HEK293 (cell line): ENCODE data around the gene GRK5.

ENCODE experiments used
- GLI2 ChIP-seq: fragments of 450-650 bp; formaldehyde crosslinking; IDR thresholded peaks from 2 replicates; pipeline ENCODE4; 2017; ENCODE audit warnings: missing biosample characterization, missing genetic modification characterization, low read depth, borderline replicate concordance
- KLF16 ChIP-seq: fragments of 450-650 bp; formaldehyde crosslinking; IDR thresholded peaks from 2 replicates; pipeline ENCODE4 v1.5.1; 2017; ENCODE audit warnings: missing biosample characterization, missing genetic modification characterization
- REST ChIP-seq: fragments of 450-650 bp; formaldehyde crosslinking; IDR thresholded peaks from 2 replicates; pipeline ENCODE4 v1.5.1; 2016; ENCODE audit warnings: missing biosample characterization, missing genetic modification characterization
- ZNF174 ChIP-seq: fragments of 450-650 bp; formaldehyde crosslinking; IDR thresholded peaks from 2 replicates; pipeline ENCODE4 v1.5.0; 2017; ENCODE audit warnings: missing biosample characterization, mild to moderate bottlenecking, missing genetic modification characterization
- ZNF324 ChIP-seq: fragments of 450-650 bp; formaldehyde crosslinking; IDR thresholded peaks from 2 replicates; pipeline ENCODE4 v1.5.1; 2016; ENCODE audit warnings: missing biosample characterization, missing genetic modification characterization
- ZNF558 ChIP-seq: fragments of 450-650 bp; formaldehyde crosslinking; IDR thresholded peaks from 2 replicates; pipeline ENCODE4 v1.5.1; 2016; ENCODE audit warnings: missing biosample characterization, missing genetic modification characterization
- ZSCAN16 ChIP-seq: fragments of 450-650 bp; formaldehyde crosslinking; IDR thresholded peaks from 2 replicates; pipeline ENCODE4 v1.5.1; 2016; ENCODE audit warnings: missing biosample characterization, missing genetic modification characterization
- TF ChIP-seq, protein P1 (sequence below): fragments of 450-650 bp; formaldehyde crosslinking; IDR thresholded peaks from 2 replicates; pipeline ENCODE4 v1.5.0; 2017; ENCODE audit warnings: missing biosample characterization, missing genetic modification characterization, borderline replicate concordance
- TF ChIP-seq, protein P2 (sequence below): fragments of 450-650 bp; formaldehyde crosslinking; IDR thresholded peaks from 2 replicates; pipeline ENCODE4 v1.5.1; 2016; ENCODE audit warnings: missing biosample characterization, missing genetic modification characterization

- no peak for TF ChIP-seq KLF16 (tag by site-specific recombination)
- TF ChIP-seq, protein P1, sequence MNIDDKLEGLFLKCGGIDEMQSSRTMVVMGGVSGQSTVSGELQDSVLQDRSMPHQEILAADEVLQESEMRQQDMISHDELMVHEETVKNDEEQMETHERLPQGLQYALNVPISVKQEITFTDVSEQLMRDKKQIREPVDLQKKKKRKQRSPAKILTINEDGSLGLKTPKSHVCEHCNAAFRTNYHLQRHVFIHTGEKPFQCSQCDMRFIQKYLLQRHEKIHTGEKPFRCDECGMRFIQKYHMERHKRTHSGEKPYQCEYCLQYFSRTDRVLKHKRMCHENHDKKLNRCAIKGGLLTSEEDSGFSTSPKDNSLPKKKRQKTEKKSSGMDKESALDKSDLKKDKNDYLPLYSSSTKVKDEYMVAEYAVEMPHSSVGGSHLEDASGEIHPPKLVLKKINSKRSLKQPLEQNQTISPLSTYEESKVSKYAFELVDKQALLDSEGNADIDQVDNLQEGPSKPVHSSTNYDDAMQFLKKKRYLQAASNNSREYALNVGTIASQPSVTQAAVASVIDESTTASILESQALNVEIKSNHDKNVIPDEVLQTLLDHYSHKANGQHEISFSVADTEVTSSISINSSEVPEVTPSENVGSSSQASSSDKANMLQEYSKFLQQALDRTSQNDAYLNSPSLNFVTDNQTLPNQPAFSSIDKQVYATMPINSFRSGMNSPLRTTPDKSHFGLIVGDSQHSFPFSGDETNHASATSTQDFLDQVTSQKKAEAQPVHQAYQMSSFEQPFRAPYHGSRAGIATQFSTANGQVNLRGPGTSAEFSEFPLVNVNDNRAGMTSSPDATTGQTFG (tag by site-specific recombination), result no peak
- TF ChIP-seq REST, result no peak
- TF ChIP-seq, protein P2, sequence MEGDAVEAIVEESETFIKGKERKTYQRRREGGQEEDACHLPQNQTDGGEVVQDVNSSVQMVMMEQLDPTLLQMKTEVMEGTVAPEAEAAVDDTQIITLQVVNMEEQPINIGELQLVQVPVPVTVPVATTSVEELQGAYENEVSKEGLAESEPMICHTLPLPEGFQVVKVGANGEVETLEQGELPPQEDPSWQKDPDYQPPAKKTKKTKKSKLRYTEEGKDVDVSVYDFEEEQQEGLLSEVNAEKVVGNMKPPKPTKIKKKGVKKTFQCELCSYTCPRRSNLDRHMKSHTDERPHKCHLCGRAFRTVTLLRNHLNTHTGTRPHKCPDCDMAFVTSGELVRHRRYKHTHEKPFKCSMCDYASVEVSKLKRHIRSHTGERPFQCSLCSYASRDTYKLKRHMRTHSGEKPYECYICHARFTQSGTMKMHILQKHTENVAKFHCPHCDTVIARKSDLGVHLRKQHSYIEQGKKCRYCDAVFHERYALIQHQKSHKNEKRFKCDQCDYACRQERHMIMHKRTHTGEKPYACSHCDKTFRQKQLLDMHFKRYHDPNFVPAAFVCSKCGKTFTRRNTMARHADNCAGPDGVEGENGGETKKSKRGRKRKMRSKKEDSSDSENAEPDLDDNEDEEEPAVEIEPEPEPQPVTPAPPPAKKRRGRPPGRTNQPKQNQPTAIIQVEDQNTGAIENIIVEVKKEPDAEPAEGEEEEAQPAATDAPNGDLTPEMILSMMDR (tag by site-specific recombination), result no peak
- no peak for TF ChIP-seq GLI2
- TF ChIP-seq ZNF558 (tag by site-specific recombination), result no peak
- TF ChIP-seq ZNF174 (tag by site-specific recombination), result no peak
- TF ChIP-seq ZNF324 (tag by site-specific recombination), result no peak
- TF ChIP-seq ZSCAN16 (tag by site-specific recombination), result no peak
Measured at GRCh38 chr10:119413093-119413453, 205.7 kb downstream of the GRK5 start.
